NCI-H146 treated with DMSO at 0.1 percent for 48 hours (cell line): ENCODE data around the gene MARCHF9.

Experiments
- DNase-seq: peaks from one replicate; lab custom pipeline; 2025; ENCODE audit not compliant: unreplicated experiment; lab: John Stamatoyannopoulos, UW

The MARCHF9 gene

GRCh38 chr12:57724003-57724935 lies 30.6 kb upstream of the MARCHF9 start:
- peak; percentile 3 for DNase-seq

- no peak for DNase-seq
Observed at GRCh38 chr12:57724936-57725740, 29.8 kb upstream of the MARCHF9 start.

GRCh38 chr12:57725851-57726150 lies 29.1 kb upstream of the MARCHF9 start:
- no peak for DNase-seq

GRCh38 chr12:57726151-57726883 lies 28.6 kb upstream of the MARCHF9 start:
- DNase-seq = peak; percentile 77

- no peak for DNase-seq
Observed at GRCh38 chr12:57726884-57727757, 27.8 kb upstream of the MARCHF9 start.

GRCh38 chr12:57727758-57728395 lies 27.0 kb upstream of the MARCHF9 start:
- no peak for DNase-seq

GRCh38 chr12:57729321-57729844 lies 25.5 kb upstream of the MARCHF9 start:
- DNase-seq = no peak

GRCh38 chr12:57730336-57731067 lies 24.4 kb upstream of the MARCHF9 start:
- no peak for DNase-seq

GRCh38 chr12:57731411-57732080 lies 23.4 kb upstream of the MARCHF9 start:
- DNase-seq = no peak

GRCh38 chr12:57732270-57732669 lies 22.6 kb upstream of the MARCHF9 start:
- no peak for DNase-seq

GRCh38 chr12:57732726-57733593 lies 21.9 kb upstream of the MARCHF9 start:
- no peak for DNase-seq

- DNase-seq = no peak
Observed at GRCh38 chr12:57733928-57734327, 21.0 kb upstream of the MARCHF9 start.

- no peak for DNase-seq
Observed at GRCh38 chr12:57734591-57734990, 20.3 kb upstream of the MARCHF9 start.

- DNase-seq = no peak
Observed at GRCh38 chr12:57735198-57735855, 19.6 kb upstream of the MARCHF9 start.

GRCh38 chr12:57735952-57736740 lies 18.8 kb upstream of the MARCHF9 start:
- DNase-seq = peak; percentile 32

GRCh38 chr12:57736741-57737466 lies 18.0 kb upstream of the MARCHF9 start:
- DNase-seq = no peak
